Urinary bladder (tissue), 4 donors: ENCODE data around the gene THEM4. TPM values are rescaled to one million over a fixed set of nuclear protein-coding genes. Genes with fewer than 3 reads are reported as not detected.
"Not testable (repeated sequence)": the region's sequence is repeated elsewhere in the genome, so short reads cannot be mapped to it uniquely, and the experiment has no call there.

Experiments used
- DNase-seq: peaks from one replicate; pipeline ENCODE4 v3.0.0-alpha.2; 2015; ENCODE audit errors: extremely low spot score
- H3K27ac ChIP-seq: one replicate; pipeline ENCODE4 v1.5.1; 2013; ENCODE audit warnings: low read depth, mild to moderate bottlenecking, moderate library complexity
- H3K36me3 ChIP-seq: one replicate; pipeline ENCODE4 v1.6.1; 2013; ENCODE audit warnings: mild to moderate bottlenecking, moderate library complexity; ENCODE audit not compliant: insufficient read depth
- H3K4me1 ChIP-seq: one replicate; pipeline ENCODE4 v1.6.1; 2013; ENCODE audit warnings: mild to moderate bottlenecking, moderate library complexity; ENCODE audit not compliant: insufficient read depth
- H3K4me3 ChIP-seq: one replicate; pipeline ENCODE4 v1.5.1; 2013; ENCODE audit warnings: low read depth, low read length
- WGBS: extraction: QIAGEN DNeasy Blood & Tissue Kit; methylation state at CpG from one replicate; pipeline ENCODE4 v1.1.7; 2013; 5-methylcytosine and 5-hydroxymethylcytosine counted together
- polyA plus RNA-seq: library from polyadenylated mRNA; stranded (reverse); fragments of 200-250 nt; gene quantifications from one replicate; pipeline ENCODE4 v1.2.3, GENCODE V29; 2013
- total RNA-seq: library from RNA; depleted of rRNA; stranded (reverse); fragments of >200 nt; gene quantifications from one replicate; pipeline ENCODE4 v1.2.3, GENCODE V29; 2014
- donor health status: healthy with polysubstance abuse.
- donor health status: healthy.

The THEM4 gene
- total and polyA plus RNA-seq, 2 donors = 12.5 to 16.5 TPM

- WGBS = 79% methylated on average over 3 of the region's 3 CpGs
- Histone ChIP-seq H3K36me3 (no peaks in the 10 kb centered on the region), H3K4me3 (no peak overlapping the region), H3K4me1 (no peaks in the 10 kb centered on the region), H3K27ac (no peak overlapping the region)
- no peak for DNase-seq
Measured at GRCh38 chr1:151918156-151918555, 8.8 kb upstream of the THEM4 start.

GRCh38 chr1:151916726-151917370, 7.5 kb upstream of the THEM4 start:
- Histone ChIP-seq H3K4me3 (no peak overlapping the region), H3K4me1 (no peaks in the 10 kb centered on the region)
- DNase-seq = no peak

GRCh38 chr1:151915061-151915686, 5.9 kb upstream of the THEM4 start:
- no peak overlapping the region for H3K27ac ChIP-seq
- 42% methylated on average over 1 of the region's 1 CpG for WGBS

More at GRCh38 chr1:151916726-151917370, 7.5 kb upstream of the THEM4 start:
- no peak overlapping the region for H3K27ac ChIP-seq
- 82% methylated on average over 7 of the region's 7 CpGs for WGBS
- no peaks in the 10 kb centered on the region for H3K36me3 ChIP-seq

GRCh38 chr1:151914076-151914475, 4.8 kb upstream of the THEM4 start:
- Histone ChIP-seq H3K36me3 (no peaks in the 10 kb centered on the region), H3K4me1 (no peaks in the 10 kb centered on the region), H3K4me3 (no peak overlapping the region), H3K27ac (no peak overlapping the region)
- no peak for DNase-seq
- 78% methylated on average over 2 of the region's 2 CpGs for WGBS

More at GRCh38 chr1:151915061-151915686, 5.9 kb upstream of the THEM4 start:
- Histone ChIP-seq H3K36me3 (no peaks in the 10 kb centered on the region), H3K4me3 (no peak overlapping the region), H3K4me1 (no peaks in the 10 kb centered on the region)
- no peak for DNase-seq

DNA sequence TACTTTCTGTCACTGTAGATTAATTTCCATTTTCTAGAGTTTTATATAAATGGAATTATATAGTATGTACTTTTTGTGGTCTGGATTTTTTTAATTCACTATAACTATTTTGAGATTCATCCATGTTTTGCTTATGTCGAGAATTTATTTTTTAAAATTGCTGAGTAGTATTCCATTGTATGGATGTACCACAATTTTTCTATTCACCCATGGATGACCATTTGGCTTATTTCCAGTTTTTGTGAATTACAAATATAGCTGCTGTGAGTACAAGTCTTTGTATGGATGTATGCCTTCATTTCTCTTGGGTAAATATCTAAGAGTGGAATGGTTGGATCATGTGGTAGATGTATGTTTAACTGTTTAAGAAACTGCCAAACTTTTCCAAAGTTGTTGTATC, 3.7 kb upstream of the THEM4 start:
- DNase-seq = no peak
- Histone ChIP-seq H3K4me1 (no peaks in the 10 kb centered on the region), H3K4me3 (no peak overlapping the region), H3K27ac (no peak overlapping the region), H3K36me3 (no peaks in the 10 kb centered on the region)
- 100% methylated on average over 1 of the region's 1 CpG for WGBS

GRCh38 chr1:151908228-151908691, 1.1 kb downstream of the THEM4 start:
- 75% methylated on average over 10 of the region's 10 CpGs for WGBS
- no peaks in the 10 kb centered on the region for H3K4me1 ChIP-seq
- no peak for DNase-seq
- H3K36me3 ChIP-seq = no peaks in the 10 kb centered on the region
- H3K4me3 ChIP-seq = no peak overlapping the region
- H3K27ac ChIP-seq = no peak overlapping the region

- Histone ChIP-seq H3K27ac (no peak overlapping the region), H3K4me3 (no peak overlapping the region), H3K36me3 (no peaks in the 10 kb centered on the region), H3K4me1 (no peaks in the 10 kb centered on the region)
- DNase-seq = no peak
- WGBS = 93% methylated on average over 9 of the region's 9 CpGs
Measured at GRCh38 chr1:151907363-151908139, 1.8 kb downstream of the THEM4 start.

DNA sequence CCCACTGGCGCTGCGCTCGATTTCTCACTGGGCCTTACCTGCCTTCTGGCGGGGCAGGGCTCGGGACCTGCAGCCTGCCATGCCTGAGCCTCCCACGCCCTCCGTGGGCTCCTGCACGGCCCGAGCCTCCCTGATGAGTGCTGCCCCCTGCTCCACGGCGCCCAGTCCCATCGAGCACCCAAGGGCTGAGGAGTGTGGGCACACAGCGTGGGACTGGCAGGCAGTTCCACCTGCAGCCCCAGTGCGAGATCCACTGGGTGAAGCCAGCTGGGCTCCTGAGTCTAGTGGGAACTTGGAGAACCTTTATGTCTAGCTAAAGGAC, 3.0 kb downstream of the THEM4 start:
- not testable (repeated sequence) for H3K27ac ChIP-seq, DNase-seq, H3K4me1 ChIP-seq, H3K36me3 ChIP-seq, H3K4me3 ChIP-seq
- WGBS = 97% methylated on average over 14 of the region's 14 CpGs

DNA sequence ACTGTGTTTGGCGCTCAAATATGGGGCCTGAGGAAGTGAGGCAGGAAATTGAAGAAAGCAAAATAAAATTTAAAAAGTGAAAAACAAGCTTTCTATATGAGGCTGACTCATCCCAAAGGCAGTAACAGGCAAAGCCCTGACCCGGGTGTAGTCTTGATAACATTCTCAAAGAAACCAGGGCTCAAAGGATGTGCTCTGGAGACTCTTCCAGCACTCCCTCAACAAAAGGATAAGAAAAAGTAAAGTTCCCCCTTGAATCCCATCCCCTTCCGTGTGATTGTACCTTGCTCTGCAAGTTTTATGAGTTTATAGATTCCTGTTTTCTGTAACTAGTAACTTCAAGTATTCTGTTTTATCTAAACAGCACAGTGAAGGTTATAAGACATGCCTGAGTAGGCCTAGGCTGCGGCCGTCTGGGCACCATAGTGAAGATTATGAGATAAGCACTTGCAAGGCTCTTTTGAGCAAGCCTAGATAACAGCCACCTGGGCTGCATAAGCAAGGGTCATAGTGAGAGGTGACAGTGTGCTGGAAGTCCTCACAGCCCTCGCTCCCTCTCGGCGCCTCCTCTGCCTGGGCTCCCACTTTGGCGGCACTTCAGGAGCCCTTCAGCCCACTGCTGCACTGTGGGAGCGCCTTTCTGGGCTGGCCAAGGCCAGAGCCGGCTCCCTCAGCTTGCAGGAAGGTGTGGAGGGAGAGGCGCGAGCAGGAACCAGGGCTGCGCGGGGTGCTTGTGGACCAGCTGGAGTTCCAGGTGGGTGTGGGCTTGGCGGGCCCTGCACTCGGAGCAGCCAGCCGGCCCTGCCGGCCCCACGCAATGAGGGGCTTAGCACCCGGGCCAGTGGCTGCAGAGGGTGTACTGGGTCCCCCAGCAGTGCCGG, 3.6 kb downstream of the THEM4 start:
- not testable (repeated sequence) for H3K4me1 ChIP-seq, H3K4me3 ChIP-seq, H3K36me3 ChIP-seq, DNase-seq
- peak overlapping the region; percentile 38 for H3K27ac ChIP-seq
- 57% methylated on average over 22 of the region's 22 CpGs for WGBS

DNA sequence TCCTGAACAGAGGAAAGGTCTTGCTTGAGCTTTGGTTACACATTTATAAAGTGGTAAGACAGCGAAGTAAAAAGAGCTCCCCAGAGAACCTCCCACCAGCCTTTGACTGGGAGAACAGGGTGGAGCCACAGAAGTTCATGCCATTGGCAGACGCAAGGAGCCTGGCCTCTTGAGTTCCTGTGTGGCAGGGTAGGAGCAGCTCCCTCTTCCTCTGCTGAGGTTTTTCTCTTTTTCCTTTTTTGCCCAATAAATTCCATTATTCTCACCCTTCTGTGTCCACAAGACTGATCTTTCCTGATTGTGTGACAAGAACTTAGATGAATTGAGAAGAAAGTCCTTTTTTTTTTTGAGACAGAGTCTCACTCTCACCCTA, 4.3 kb downstream of the THEM4 start:
- Histone ChIP-seq H3K27ac (peak overlapping the region; percentile 38), H3K4me3 (no peak overlapping the region), H3K36me3 (no peaks in the 10 kb centered on the region), H3K4me1 (no peaks in the 10 kb centered on the region)
- WGBS = 47% methylated on average over 2 of the region's 2 CpGs
- no peak for DNase-seq

DNA sequence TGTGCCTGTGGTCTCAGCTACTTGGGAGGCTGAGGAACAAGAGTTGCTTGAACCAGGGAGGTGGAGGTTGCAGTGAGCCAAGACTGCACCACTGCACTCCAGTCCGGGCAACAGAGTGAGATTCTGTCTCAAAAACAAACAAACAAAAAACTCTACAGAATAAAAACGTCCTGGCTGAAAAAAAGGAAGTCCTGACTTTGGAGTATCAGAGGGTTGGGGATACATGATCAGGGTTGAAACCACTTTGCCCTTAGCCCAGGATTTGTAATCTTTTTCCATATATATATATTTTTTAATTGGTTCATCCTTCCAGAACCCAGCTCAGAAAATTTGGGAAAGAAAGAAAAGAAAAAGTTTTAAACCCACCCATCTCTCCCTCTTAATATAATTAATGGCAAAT, 6.5 kb downstream of the THEM4 start:
- H3K4me1 ChIP-seq = no peaks in the 10 kb centered on the region
- no peak overlapping the region for H3K4me3 ChIP-seq
- WGBS = 79% methylated on average over 2 of the region's 2 CpGs
- DNase-seq = no peak
- no peak overlapping the region for H3K27ac ChIP-seq
- no peaks in the 10 kb centered on the region for H3K36me3 ChIP-seq

DNA sequence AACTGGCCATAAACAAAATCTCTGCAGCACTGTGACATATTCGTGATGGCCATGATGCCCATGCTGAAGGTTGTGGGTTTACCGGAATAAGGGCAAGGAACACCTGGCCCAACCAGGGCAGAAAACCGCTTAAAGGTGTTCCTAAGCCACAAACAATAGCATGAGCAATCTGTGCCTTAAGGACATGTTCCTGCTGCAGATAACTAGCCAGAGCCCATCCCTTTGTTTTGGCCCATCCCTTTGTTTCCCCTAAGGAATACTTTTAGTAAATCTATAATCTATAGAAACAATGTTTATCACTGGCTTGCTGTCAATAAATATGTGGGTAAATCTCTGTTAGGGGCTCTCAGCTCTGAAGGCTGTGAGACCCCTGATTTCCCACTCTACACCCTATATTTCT, 8.5 kb downstream of the THEM4 start:
- not testable (repeated sequence) for DNase-seq, H3K4me3 ChIP-seq, H3K36me3 ChIP-seq, H3K4me1 ChIP-seq, H3K27ac ChIP-seq
- 97% methylated on average over 3 of the region's 3 CpGs for WGBS

GRCh38 chr1:151898519-151898991, 10.8 kb downstream of the THEM4 start:
- DNase-seq = no peak
- no peaks in the 10 kb centered on the region for H3K36me3 ChIP-seq
- no peaks in the 10 kb centered on the region for H3K4me1 ChIP-seq
- no peak overlapping the region for H3K4me3 ChIP-seq
- no peak overlapping the region for H3K27ac ChIP-seq
- WGBS = 61% methylated on average over 2 of the region's 2 CpGs
